GM12891 (cell line): ENCODE data around the gene CASKIN1.

Source experiments
- DNase-seq: peaks from one replicate; pipeline ENCODE4 v3.0.0; 2011; ENCODE audit warnings: low spot score; ENCODE audit not compliant: insufficient read length
- FAIRE-seq: peaks from 2 replicates; lab custom pipeline; 2011; peaks lifted over from hg19 to GRCh38; lab: Jason Lieb, UNC
- PAX5 ChIP-seq: IDR thresholded peaks from 2 replicates; pipeline ENCODE4 v1.6.1; 2011; ENCODE audit warnings: low read length, moderate library complexity, mild to moderate bottlenecking; ENCODE audit not compliant: insufficient read depth, severe bottlenecking
- POLR2A ChIP-seq: IDR thresholded peaks from 2 replicates; pipeline ENCODE4 v1.6.1; 2011; ENCODE audit warnings: low read depth, low read length, control low read depth
- POLR2AphosphoS5 ChIP-seq: IDR thresholded peaks from 2 replicates; pipeline ENCODE4 v1.6.1; 2011; ENCODE audit warnings: low read depth, low read length, control low read depth
- POU2F2 ChIP-seq: IDR thresholded peaks from 2 replicates; pipeline ENCODE4 v1.6.1; 2011; ENCODE audit warnings: low read depth, mild to moderate bottlenecking, control low read depth, low read length, moderate library complexity
- SPI1 ChIP-seq: IDR thresholded peaks from 2 replicates; pipeline ENCODE4 v1.6.1; 2011; ENCODE audit warnings: low read depth, low read length, control low read depth
- TAF1 ChIP-seq: IDR thresholded peaks from 2 replicates; pipeline ENCODE4 v1.6.1; 2011; ENCODE audit warnings: low read depth, low read length, control low read depth

CASKIN1 gene

DNA sequence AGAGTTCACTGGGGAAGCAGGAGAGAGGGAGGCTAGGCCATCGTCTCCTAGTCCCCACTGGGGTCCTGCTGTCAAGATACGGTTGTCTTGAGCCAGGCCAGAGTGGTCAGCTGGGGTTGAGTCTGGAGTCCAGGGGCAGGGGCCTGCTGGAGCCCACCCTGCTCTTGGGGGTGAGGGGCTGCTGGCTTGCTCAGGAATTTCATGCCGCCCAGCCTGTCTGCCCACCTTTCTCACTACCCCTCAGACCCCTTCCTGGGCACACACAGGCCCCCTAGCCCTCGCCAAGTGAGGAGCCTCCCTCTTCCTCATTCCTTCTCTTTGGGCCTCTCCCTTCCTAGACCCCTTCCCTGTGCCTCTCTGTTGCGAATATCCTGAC lies 39.6 kb downstream of the CASKIN1 start:
- FAIRE-seq = no peak
- TF ChIP-seq POLR2A (no peak), POU2F2 (no peak), POLR2AphosphoS5 (no peak), TAF1 (no peak), SPI1 (no peak), PAX5 (no peak)

DNA sequence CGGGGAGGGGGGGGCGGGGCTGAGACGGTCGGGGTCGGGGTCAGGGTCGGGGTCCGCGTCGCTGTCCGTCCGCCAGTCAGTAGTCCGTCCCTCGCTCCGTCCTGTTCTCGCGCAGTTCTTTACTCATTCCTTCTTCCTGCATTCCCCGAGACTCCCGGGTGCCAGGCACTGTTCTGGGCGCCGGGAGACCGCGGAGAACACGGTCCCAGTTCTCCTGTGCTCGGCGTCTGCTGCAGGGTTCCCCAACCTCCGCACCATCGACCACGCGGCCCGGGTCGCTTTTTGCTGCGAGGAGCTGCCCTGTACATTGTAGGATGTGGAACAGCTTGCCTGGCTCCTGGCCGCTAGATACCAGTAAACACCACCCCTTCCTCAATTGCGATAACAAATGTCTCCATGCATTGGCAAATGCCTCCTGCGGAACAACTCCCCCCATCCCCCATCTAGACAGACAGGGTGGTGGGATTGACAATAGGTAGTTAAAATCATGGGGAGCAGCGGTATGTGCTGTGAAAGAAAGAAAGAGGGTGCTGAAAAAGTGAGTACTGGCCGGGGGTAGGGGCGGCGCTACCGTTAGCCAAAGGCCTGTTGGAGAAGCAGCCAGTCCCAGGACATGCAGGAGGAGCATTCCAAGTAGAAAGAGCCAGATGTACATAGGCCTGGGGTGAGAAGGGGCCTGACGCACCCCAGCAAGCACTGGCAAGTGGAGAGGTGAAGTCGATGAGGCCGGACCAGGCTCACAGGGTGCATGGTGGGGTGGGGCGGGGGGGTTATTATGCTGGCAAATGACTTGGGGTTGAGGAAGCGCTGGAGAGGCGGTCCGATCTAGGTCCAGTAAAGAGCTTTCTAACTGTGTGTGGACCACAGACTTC lies 40.2 kb downstream of the CASKIN1 start:
- DNase-seq (no peak), FAIRE-seq (peak; percentile 59)
- no peak for TF ChIP-seq POU2F2
- TF ChIP-seq POLR2AphosphoS5 = no peak
- TF ChIP-seq PAX5 = no peak
- TF ChIP-seq TAF1 = no peak
- TF ChIP-seq POLR2A = no peak
- no peak for TF ChIP-seq SPI1

More for the DNA sequence above, 39.6 kb downstream of the CASKIN1 start:
- no peak for DNase-seq

DNA sequence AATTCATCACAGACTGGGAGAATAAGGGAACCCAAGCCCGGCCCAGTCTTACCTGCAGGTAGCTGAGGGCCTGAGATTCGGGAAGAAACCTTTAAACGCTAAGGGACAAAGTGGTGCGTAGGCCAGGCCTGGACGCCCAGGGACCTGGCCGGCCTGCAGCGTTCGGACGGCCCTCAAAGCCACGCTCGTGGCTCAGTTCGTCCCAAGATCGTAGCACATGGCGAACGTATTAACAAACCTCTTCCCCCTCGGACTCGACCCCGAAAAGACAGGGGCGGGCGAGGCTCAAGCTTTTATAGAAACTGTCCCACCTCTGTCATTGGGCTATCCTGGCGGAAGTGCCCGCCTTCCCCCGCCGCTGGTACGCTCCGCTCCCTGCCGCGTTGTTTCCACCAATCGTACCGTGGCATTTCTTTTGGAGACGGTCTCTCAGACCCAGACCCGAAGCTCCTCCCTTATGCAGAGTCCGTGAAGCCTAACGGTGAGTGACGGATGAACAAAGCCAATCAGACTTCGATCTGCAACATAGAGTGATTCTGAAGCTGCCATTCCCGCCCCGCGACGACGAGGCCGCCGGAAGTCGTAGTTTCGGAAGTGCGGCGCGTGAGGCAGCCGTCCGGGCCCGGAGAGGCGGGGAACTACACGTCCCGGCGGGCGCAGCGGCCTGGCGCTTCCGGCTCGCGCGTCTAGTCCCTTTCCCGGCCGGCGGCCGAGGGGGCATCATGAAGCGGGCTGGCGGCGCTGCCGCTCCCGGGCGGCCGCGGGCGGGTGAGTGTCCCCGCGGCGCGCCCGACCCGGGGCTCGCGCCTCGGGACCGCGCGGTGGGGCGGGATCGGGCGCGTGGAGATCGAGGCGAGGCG lies 41.1 kb downstream of the CASKIN1 start, which contains the start of gene TRAF7:
TSS of gene TRAF7 (plus strand) at position 692 of the 860 bp plus-strand sequence. CDS start 8,139 bp downstream, outside the sequence.
- TF ChIP-seq PAX5 = peak; percentile 58
- TF ChIP-seq TAF1 = peak; percentile 99
- TF ChIP-seq POLR2AphosphoS5 = peak; percentile 100
- TF ChIP-seq SPI1 = peak; percentile 49; the same call in 1 of the 2 replicates
- TF ChIP-seq POU2F2 = peak; percentile 97
- TF ChIP-seq POLR2A = peak; percentile 100
- DNase-seq (peak; percentile 99), FAIRE-seq (peak; percentile 97)

DNA sequence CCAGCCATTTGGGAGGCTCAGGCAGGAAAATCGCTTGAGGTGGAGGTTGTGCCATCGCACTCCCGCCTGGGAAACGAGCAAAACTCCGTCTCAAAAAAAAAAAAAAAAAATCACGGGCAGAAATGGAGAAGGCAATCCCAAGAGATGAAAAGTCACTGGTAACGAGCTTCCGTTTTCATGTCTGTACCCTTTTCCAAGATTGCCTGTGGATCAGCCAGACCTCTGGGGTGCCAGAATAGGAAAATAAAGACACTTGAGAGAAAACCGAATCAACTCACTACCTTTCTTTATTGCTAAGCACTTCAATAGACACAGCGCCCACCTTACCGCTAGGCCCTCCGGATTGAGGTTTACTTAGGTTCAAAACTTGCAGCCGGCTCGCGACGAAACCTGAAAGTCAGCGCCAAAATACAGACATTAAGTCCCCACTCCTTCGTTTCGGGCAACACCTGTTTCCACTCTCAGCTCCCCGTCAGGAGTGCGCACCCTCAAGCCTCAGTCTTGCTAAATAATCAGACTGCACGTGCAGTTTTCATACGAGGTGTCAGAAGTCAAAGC lies 41.8 kb downstream of the CASKIN1 start:
- FAIRE-seq = peak; percentile 43
- no peak for TF ChIP-seq PAX5
- no peak for TF ChIP-seq TAF1
- TF ChIP-seq POLR2AphosphoS5 = no peak
- TF ChIP-seq SPI1 = no peak
- no peak for TF ChIP-seq POU2F2
- TF ChIP-seq POLR2A = no peak
- DNase-seq = no peak

DNA sequence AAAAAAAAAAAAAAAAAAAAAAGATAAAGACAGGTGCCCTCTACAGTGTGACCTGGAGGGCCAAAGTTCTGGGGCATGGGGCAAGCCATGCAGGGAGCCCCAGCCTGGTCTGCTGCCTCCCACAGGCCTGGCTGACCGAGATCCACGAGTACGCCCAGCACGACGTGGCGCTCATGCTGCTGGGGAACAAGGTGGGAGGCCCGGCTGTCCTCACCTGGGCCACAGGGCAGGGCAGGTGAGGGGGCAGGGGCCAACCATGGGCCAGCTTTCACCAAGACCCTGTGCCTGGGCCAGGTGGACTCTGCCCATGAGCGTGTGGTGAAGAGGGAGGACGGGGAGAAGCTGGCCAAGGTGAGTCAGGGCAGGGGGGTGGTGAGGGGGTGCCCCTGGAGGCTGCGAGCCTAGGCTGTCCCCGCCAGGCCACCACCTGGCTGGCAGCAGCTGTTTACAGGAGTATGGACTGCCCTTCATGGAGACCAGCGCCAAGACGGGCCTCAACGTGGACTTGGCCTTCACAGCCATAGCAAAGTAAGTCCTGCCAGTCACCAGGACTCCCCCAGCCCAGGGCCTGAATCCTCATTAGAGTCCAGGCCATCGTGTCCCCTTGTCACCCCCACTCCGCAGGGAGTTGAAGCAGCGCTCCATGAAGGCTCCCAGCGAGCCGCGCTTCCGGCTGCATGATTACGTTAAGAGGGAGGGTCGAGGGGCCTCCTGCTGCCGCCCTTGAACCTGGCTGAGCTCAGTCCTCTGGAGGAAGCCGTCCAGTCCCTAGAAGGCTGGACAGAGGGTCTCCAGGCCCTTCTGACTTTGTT lies 43.5 kb downstream of the CASKIN1 start:
- DNase-seq (no peak), FAIRE-seq (peak; percentile 52)
- TF ChIP-seq POLR2A (peak; percentile 39; the same call in 1 of the 2 replicates), POU2F2 (0 out of 2 replicates have a peak, but pooled peaks have one; percentile 5), POLR2AphosphoS5 (peak; percentile 87), SPI1 (no peak)

DNA sequence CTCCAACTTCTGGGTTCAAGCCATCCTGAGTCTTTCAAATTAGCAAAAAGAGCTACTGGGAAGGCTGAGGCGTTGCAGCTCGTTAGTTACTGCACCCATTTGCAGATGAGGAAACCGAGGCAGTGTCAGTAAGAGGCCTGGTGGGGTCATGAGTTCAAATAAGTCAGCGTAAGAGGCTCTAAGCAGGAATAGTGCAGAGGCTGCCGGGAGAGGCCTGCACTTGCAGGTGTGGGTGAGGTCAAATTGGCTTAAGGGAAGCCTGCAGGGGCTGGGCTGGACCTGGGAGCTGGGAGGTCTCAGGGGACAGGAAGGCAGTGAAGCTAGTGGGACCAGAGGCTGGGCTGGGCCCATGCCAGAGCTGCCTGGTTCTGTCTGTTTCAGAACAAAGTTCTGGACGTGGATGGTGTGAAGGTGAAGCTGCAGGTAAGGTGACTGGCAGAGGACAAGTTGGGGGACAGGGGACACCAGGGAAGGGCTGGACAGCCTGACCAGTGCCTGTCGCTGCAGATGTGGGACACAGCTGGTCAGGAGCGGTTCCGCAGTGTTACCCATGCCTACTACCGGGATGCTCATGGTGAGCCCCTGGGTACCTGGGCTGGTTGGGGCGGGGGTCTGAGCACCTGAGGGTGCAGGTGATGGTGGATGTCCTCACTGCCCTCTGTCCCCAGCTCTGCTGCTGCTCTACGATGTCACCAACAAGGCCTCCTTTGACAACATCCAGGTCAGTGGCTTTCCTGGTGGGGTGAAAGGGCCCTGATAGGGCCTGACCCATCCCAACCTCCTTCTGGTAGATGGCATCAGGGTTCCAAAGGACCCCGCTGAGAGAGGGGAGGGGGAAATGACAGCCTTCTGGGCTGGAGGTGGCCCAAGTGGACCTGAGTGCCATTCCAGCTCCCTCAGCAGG lies 45.0 kb downstream of the CASKIN1 start:
- DNase-seq = no peak
- TF ChIP-seq PAX5 (no peak), POLR2A (no peak; the same call in 1 of the 2 replicates), POLR2AphosphoS5 (peak; percentile 63; the same call in 1 of the 2 replicates), TAF1 (no peak), POU2F2 (0 out of 2 replicates have a peak, but pooled peaks have one; percentile 10)
- no peak for FAIRE-seq

DNA sequence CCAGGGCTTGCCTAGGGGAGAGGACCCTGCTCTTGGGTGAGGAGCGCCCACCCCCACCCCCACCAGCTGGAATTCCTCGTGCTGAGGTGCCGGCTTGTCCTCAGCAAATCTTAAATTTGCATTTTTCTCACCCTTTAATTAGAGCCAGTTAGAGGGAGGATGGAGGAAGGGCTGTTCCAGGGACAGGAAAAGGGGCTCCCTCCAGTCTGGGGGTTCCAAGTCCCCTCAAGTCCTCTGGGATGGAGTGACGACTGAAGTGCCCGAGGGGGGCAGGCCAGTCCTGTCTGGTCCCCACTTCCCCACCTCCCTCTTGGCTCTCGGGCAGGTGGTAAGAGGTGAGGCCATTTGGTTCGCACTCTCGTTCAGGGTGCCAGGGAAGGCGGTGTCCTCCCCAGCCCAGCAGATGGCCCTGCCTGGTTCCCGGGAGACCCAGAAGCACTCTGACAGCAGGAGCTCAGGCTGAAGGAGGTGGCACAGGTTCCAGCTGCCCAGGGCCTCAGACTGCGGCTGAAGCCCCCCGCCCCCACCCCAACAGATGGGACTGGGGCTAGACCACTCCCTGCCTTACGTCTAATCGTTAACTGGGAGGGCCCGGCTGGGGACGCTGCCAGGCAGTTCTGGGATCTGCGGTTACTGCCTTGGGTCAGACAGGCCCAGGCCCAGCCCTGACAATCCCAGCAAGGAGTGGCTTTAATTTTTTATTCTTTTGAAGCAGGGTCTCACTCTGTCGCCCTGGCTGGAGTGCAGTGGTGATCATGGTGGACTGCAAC lies 45.8 kb downstream of the CASKIN1 start:
- no peak for FAIRE-seq
- DNase-seq = no peak
- TF ChIP-seq TAF1 (no peak), PAX5 (no peak), POLR2A (no peak), POLR2AphosphoS5 (no peak), POU2F2 (no peak), SPI1 (no peak)
